Stimulated activated CD4-positive, alpha-beta T cell treated with anti-CD3 and anti-CD28 coated beads, Interleukin-4, amount 100 ng/mL, for 48 hours (primary cell): ENCODE measurements around the gene SNUPN.

Experiments used
- DNase-seq, 2 donors: peaks; one replicate each; pipeline ENCODE4 v3.0.0-alpha.2; 2020; ENCODE audit warnings: low read depth in 2 of 2

The SNUPN gene

DNA sequence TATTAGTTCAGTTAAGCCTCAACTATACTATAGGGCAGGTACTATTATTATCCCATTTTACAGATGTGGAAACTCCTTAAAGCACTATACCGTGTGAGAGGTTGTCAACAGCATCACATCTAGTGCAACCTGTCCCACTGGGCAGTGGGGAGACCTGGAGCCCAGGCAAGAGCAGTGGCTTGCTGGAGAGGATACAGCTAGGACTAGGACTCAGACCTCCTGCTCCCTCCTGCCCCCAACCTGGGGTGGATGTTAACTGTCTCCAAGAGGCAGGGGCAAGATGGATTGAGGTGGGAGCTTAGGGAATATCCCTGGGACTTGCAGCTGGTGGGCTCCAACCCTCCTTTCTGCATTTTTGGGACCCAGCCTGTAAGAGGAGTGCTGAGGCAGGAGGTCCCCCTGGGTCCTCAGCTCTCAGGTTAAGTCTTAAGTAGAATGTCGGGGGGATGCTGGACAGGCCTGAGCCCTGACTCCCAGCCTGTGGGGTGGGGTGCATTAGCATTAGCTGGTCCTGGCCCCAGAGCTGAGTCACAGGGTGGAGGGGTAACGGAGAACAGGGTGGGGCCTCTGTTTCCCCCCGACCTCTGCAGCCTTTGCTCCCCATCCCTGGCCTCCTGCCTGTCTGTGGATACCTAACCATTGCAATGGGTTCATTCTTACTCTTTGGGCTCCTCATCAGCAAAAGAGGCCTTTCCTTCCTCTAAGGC, 28.8 kb upstream of the SNUPN start:
- DNase-seq: no peak

DNA sequence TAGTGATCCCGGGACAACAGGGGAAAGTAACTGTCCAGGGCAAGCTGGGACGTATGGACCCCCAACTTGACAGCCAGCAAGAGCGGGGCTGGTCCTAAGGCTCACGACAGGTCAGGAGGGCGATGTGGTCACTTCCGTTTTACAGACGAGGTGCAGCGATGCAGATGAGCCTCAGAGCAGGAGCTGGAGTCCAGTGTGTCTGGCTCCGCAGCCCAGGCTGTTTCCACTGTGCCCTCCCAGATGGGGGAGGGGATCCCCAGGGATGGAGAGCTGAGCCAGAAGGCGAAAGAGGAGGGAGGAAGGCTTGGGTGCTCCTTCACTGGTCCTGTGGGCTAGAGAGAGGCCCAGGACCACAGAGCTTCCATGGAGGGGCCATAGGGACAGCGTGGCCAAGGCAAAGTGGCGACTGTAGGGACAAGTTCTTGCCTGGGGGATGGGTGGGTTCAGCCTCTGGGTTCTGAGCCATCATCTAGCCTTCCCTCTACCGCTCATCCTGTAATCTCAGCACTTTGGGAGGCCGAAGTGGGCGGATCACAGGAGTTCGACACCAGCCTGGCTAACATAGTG, 27.9 kb upstream of the SNUPN start:
- DNase-seq: no peak

DNA sequence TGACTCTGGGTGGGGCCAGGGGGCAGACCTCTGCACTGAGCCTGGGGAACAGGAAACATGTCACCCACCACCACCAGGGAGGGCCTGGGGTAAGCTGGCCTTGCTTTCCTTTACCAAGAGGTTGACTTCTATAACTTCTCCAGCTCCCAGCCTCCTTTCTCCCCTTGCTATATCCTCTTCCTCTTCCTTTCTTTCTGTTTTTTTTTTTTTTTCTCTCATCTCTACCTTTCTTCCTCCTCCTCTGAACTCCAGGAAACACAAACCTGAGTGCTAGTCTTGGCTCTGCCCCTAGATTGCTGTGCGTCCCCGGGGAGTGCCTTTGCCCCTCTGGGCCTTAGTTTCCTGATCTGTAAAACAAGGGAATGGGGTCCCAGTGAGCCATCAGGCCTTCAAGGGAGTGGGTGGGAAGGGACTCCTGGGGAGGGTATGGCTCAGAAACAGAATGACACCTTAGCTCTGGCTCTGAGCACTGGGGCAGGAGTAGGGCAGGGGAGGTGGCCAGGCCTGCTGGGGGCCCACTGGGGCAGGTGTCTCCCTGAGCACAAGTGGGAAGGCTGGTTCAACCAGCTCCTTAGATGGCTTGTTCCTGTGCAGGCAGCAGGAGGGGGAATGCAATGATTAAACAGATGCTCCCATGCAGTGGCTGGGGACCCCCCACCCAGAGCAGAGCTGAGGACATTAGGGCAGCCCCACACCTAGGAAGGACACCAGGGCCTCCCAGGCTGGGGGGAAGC, 26.5 kb upstream of the SNUPN start:
- DNase-seq: no peak

DNA sequence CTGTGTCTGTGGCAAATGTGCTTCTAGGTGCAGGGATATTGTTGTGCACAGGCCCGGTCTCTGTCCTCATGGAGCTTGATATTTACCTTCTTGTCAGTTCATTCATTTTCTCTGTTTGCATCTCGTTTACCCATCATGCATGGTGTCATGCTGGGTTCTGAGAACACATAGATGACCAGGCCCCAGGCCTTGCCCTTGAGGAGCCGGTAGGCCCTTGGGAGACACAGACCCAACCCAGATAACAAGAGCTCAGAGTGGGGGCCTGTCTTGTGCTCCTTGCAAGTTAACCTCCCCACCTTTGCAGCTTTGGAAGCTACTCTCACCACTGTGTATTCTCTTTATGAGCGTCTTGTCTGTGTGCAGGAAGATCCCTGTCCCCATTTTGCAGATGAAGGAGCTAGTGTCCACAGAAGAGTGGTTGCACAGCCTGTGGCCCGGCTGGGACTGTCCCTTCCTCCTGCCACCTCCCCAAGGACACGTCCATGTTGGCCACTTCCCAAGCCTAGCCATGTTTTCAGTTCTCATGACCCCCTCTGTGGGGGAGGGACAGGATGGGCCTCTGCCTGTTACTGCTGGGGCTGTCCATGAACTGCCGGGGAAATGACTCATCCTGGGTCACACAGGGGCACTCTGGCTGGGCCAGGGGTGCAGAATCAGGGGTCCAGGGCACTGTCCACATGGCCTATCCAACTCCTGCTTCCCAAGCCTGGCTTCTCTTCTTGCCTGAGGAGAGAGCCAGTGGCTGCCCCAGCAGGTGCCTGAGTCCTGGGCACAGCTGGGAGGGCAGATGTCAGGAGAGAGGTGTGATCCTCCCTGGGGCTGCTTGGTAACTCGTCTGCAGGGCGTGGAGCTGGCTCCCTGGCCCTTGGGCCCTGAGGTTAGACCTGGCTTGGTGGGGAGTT, 25.6 kb upstream of the SNUPN start:
- DNase-seq: no peak

DNA sequence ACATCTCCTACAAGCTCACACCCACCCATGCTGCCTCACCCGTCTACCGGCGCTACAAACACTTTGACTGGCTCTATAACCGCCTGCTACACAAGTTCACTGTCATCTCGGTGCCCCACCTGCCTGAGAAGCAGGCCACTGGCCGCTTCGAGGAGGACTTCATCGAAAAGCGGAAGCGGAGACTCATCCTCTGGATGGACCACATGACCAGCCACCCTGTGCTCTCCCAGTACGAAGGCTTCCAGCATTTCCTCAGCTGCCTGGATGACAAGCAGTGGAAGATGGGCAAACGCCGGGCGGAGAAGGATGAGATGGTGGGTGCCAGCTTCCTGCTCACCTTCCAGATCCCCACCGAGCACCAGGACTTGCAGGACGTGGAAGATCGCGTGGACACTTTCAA, 24.3 kb upstream of the SNUPN start:
- no peak for DNase-seq

DNA sequence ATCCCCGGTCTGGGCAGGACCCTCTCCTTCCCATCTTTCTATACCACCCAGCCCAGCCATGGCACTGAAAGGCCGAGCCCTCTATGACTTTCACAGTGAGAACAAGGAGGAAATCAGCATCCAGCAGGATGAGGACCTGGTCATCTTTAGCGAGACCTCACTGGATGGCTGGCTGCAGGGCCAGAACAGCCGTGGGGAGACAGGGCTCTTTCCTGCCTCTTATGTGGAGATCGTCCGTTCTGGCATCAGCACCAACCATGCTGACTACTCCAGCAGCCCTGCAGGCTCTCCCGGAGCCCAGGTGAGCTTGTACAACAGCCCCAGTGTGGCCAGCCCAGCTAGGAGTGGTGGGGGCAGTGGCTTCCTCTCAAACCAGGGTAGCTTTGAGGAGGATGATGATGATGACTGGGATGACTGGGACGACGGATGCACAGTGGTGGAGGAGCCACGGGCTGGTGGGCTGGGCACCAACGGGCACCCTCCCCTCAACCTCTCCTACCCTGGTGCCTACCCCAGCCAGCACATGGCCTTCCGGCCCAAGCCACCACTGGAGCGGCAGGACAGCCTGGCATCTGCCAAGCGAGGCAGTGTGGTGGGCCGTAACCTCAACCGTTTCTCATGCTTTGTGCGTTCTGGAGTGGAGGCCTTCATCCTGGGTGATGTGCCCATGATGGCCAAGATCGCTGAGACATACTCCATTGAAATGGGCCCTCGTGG, 23.7 kb upstream of the SNUPN start:
- no peak for DNase-seq

DNA sequence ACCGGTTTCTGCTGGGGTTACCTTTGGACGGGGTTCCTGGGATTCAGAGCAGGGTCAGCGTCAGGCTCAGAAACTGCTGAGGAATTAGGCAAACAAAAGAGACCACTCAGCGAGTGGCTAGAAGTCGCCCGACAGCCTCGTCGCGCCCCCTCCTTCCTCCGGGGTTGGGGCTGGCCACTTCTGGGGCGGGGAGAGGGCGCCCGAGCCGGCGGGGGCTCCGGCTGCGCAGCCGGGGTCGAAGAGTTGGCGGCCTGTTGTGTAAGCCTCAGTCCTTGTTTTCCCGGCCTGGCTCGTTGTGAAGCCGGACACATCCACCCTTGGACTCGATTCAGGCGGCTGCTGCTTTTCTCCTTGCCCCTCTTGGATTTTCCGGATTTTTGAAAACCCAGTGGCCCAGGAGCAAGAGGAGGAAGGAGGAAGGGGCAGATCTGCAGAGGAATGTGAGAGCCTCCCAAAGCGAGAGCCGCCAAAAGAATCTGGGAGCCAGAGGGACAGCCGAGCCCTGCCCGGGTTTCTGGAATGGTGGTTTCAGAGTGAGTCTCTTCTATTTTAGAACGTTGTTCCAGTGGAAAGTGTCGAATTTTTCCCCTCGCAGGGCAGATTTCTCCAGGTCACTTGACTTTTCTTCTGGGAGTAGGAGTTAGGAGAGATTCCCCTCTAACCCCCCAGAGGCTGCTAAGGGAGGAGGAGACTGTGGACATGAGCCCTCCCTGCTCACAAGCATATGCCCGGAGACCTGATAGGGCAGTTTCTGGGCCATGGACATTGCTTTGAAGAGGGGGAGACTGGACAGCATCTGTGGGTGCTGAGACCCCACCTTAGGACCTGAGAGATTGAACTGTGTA, 22.9 kb upstream of the SNUPN start:
- no peak for DNase-seq

DNA sequence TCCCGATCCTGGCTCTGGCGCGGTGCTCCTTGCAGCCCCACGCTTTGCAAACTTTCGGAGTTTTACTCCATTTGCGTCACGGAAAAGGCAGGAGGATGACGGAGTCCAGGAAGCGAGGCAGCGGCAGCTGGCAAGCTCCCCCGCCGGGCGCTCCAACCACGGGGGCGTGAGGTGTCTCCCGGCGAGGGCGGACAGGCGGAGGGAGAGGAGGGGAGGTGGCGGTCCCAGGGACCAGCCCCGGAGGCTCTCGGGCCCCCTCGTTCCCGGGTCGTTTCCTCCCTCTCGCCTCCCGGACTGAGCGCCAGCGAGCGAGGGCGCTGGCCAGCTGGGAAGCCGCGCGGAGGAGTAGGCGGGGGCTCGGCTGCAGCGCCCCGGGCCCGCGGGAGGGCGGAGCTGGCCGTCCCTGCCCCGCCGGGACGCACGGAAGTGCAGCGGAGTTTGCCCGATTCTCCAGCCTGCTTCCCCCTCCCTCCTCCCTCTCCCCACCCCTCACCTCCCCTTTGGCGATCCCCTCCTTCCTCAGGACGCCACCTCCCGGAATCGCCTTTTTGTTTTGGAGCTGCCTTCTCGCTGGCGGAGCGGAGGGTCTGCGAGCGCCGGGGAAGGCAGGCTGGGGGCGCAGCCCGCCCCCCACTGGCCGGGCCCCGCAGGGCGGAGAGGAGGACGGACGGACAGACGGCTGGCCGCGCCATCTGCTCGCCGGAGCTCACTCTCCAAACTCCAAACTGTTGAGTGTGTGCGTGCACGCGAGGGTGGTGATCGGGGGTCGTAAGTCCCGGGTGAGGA, 22.0 kb upstream of the SNUPN start, which contains the start of gene SNX33:
Gene SNX33 (plus strand): TSS at position 543 of the 786 bp plus-strand sequence. CDS start 1,191 bp downstream, outside the sequence.
- peak; percentile 38 to 46 for DNase-seq

DNA sequence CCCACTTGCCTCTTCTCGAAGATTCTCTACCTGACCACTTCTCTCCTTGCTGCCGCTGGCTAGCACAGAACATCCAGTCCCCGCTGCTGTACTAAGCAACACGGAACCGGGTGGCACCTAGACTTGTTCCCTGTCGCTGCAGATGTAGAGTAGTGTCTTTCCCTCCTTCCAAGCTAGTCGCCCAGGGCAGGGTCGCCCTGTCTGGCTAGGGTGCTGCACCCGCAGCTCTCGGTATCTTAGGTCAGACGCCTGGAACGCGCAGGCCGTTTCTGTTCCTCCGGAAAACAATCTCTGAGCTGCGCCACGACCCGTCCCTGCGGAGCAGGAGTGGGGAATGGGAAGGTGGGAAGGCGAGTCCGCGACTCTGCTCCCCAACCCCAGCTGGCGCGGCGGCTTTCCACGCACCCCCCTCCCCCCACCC, 21.4 kb upstream of the SNUPN start:
- no peak for DNase-seq

DNA sequence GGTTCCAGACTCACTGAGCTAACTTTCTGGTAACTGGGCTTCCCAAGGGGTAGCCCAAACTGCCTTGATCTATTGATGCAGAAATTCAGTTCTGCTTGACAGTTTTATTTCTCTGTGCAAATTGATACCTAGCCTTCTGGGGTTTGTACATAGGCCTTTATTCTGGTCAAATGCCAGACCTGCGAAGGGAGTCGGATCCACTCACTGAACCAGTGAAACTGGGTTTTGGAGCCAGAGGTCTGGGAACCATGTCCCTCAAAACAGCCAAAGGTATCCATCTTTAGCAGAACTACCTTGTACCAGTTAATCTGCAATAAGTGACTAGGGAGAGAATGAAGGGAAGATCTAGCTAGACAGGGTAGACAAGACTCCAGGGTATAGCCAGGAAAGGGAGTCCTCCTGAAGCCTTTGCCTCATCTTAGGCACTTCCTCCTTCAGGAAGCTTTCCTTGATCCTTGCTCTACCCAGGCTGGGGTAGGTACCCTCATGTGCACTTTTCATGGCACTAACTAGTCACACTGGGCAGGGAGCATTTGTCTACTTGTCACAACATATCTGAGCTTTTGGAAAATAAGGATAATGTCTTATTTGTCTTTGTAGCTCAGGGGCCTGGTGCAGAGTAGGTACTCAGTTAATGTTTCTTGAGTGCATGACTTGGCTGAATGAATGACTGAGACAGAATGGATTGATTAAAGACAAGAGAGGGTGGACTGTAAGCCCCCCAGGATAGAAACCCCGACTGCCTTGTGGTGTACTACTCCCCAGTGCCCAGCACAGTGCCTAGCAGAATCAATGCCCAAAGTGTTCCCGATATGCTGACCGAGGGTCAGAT, 20.8 kb upstream of the SNUPN start:
- no peak for DNase-seq

DNA sequence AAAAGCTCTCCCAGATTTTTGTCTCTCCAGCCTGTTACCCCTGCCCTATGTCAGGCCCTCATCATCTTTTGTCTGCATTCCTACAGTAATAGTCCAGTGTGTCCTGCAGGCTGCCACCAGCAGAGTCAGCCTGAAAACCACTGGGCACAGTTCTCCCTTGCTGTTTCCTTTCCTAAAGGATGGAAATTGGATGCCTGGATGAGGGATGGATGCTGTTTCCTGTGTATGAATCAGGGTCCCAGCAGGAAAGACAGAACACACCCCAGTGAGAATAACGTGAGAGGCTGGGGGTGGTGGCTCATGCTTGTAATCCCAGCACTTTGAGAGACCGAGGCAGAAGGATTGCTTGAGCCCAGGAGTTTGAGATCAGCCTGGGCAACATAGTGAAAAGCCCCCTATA, 18.9 kb upstream of the SNUPN start:
- no peak for DNase-seq

DNA sequence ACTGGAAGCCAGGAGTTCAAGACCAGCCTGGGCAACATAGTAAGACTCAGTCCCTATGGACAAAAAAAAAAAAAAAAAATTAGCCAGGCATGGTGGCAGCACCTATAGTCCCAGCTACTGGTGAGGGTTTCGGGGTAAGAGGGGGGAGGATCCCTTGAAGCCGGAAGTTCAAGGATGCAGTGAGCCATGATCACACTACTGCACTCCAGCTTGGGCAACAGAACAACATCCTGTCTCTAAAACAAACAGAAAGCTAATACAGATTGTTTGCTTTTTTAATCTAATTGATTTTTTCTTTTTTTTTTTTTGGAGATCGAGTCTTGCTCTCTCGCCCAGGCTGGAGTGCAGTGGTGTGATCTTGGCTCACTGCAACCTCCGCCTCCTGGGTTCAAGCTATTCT, 16.1 kb upstream of the SNUPN start:
- DNase-seq: no peak

DNA sequence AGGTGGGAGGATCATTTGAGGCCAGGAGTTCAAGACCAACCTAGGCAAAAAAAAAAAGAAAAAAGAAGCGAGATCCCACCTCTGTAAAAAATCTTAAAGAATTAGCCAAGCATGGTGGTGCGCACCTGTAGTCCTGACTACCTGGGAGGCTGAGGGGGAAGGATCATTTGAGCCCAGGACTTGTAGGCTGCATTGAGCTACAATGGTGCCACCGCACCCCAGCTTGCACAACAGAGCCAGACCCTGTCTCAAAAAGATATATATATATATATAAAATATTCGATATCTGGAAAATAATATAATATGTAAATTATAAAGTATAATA, 15.6 kb upstream of the SNUPN start:
- DNase-seq: no peak

DNA sequence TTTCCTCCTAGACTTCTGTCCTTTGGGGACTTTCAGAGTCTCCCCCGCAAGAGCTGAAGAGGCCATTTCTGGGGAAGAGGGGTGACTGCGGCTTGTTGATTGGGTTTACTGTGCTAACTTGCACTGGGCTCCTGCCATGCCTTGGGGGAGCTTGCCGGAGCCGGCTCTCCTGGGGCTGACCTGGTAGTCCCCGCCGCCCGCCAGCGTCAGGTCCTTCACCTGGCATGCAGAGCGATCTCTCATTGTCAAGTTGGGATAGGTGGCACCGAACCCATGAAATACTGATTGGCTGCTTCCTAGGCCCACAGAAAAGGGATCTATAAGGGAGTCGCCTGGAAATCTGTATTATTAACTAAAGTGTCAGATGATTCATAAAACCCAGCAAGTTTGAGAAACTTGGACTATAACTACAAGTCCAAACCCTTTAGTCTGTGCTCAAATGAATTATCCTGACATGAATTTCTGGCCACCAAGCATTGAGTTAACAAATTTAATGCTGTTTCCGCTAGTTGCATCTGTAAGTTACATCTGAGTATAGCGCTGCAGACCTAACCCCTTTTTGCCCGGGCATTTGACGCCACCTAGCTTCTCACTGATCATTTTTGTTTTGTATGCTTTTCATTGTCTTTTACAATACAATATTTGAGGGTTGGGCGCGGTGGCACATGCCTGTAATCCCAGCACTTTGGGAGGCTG, 15.1 kb upstream of the SNUPN start:
- DNase-seq: no peak

DNA sequence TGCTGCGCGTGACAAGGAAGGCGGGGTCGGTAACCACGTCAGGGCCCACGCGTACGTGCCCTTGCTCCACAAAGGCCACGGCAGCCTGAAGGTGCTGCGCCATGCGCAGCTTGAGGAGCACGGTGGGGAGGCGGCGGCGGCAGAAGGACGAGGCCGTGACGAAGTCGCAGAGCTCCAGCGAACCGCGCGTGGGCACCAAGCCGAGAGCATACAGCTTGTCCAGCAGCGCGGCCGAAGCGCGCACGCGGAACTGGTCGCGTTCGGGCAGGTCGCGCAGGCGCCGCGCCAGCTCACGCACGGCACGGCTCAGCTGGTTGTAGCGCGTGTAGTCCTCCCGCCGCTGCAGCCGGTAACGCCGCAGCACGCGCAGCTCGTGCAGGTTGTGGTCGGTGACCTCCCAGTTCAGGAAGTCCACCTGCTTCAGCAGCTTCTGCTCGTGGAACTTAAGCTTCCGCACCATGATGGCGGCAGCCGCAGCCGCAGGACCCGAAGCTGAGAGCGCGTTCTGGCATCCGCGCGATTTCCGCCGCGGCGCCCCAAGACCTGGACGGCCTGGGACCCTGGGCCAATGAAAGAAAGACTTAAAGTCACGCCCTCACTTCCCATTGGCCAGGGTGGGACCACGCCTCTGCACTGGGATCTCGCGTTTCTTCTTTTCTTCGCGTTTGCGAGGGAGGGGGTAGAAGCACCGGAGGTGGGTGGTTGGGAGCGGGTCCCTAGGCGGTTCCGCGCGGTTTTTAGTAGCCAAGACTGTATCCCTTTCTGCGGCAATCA, 14.4 kb upstream of the SNUPN start, which contains the start of gene IMP3:
Gene IMP3 (minus strand): TSS at position 516 of the 774 bp plus-strand sequence. CDS start 56 bp downstream, at position 460.
- peak; percentile 86 to 90 for DNase-seq

DNA sequence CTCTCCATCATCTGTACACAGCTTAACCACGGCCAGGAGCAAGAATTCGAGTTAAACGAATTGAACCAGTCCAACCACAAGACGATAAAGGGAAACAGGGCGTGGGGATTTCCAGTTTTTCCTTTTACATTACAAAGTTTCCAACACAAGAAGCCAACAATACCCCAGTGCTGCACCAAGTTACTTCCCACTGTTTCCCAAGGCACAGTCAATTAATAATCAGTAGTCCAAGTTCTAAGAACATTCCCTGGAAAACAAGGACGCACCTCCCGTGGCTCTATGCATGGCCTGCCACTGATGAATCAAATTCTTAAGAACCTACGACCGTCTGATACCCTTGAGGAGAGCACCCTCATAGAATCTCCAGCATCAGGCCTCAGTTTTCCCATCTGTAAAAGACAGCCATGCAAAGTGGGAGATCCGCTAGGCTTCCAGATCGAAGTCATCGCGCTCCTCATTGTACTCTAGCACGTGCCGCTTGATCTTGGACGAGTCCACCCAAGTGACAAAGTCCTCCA, 13.7 kb upstream of the SNUPN start:
- no peak for DNase-seq
